GM12878 (cell line): Measurements from ENCODE around the gene STAT5A.

Experiments used
- BHLHE40 ChIP-seq, 2 experiments: fragments of 450-650 bp in 1 of 2; IDR thresholded peaks; 2 replicates each; pipeline ENCODE4 v1.6.1; 2011 to 2017; ENCODE audit warnings: low read depth in 2 of 2, borderline replicate concordance in 1 of 2, improper control_type of control experiment in 1 of 2, low read length in 1 of 2, mild to moderate bottlenecking in 1 of 2
- EGR1 ChIP-seq, 2 experiments: IDR thresholded peaks; 1 replicate in 1 of 2; 2 replicates in 1 of 2; pipeline ENCODE4 v1.6.1; 2011 to 2012; ENCODE audit warnings: low read depth in 2 of 2, low read length in 2 of 2, borderline replicate concordance in 1 of 2, mild to moderate bottlenecking in 1 of 2, moderate library complexity in 1 of 2
- EZH2 ChIP-seq: IDR thresholded peaks from 2 replicates; pipeline ENCODE4 v1.6.1; 2012; ENCODE audit warnings: low read depth, mild to moderate bottlenecking, control low read depth, inconsistent platforms, low read length, borderline replicate concordance; ENCODE audit not compliant: control insufficient read depth
- MXI1 ChIP-seq: fragments of 150-350 bp; IDR thresholded peaks from 2 replicates; pipeline ENCODE4 v1.6.1; 2011; ENCODE audit warnings: low read depth, mild to moderate bottlenecking, inconsistent platforms, low read length, improper control_type of control experiment
- MYC ChIP-seq: IDR thresholded peaks from 2 replicates; pipeline ENCODE4 v1.6.1; 2011; ENCODE audit warnings: mild to moderate bottlenecking, low read length, moderate library complexity, inconsistent platforms; ENCODE audit not compliant: insufficient read depth, insufficient replicate concordance, insufficient read length, severe bottlenecking
- NRF1 ChIP-seq: conservative IDR thresholded peaks from 2 replicates; pipeline ENCODE4 v1.6.1; 2011; ENCODE audit warnings: mild to moderate bottlenecking, low read depth, low read length, improper control_type of control experiment
- POLR2AphosphoS5 ChIP-seq: IDR thresholded peaks from 2 replicates; pipeline ENCODE4 v1.6.1; 2011; ENCODE audit warnings: mild to moderate bottlenecking, low read length, inconsistent platforms
- RCOR1 ChIP-seq: conservative IDR thresholded peaks from 2 replicates; pipeline ENCODE4 v1.6.1; 2012; ENCODE audit warnings: low read depth, low read length, improper control_type of control experiment
- RELA ChIP-seq: fragments of 450-650 bp; IDR thresholded peaks from 2 replicates; pipeline ENCODE4 v1.8.0; 2014; ENCODE audit warnings: borderline replicate concordance; ENCODE audit not compliant: partially characterized antibody
- RUNX3 ChIP-seq: IDR thresholded peaks from 2 replicates; pipeline ENCODE4 v1.6.1; 2012; ENCODE audit warnings: low read length, inconsistent platforms
- STAT1 ChIP-seq: fragments of 450-650 bp; conservative IDR thresholded peaks from 2 replicates; pipeline ENCODE4 v1.6.1; 2014; ENCODE audit warnings: antibody characterized with exemption, mild to moderate bottlenecking
- SUZ12 ChIP-seq: fragments of 200-600 bp; sonication (generic); IDR thresholded peaks from one replicate; pipeline ENCODE4 v1.6.1; 2018; ENCODE audit warnings: antibody characterized with exemption, mild to moderate bottlenecking; ENCODE audit not compliant: unreplicated experiment
- ZNF274 ChIP-seq: IDR thresholded peaks from one replicate; pipeline ENCODE4 v1.8.0; 2011; ENCODE audit not compliant: insufficient read length, insufficient read depth
- TF ChIP-seq, protein P1 (sequence below), 3 experiments: IDR thresholded peaks in 2 of 3; conservative IDR thresholded peaks in 1 of 3; 2 replicates each; pipeline ENCODE4 v1.5.1; 2011; ENCODE audit warnings: low read depth in 3 of 3, low read length in 3 of 3, mild to moderate bottlenecking in 3 of 3, control low read depth in 2 of 3, moderate library complexity in 2 of 3, inconsistent platforms in 1 of 3, mixed read lengths in 1 of 3; ENCODE audit not compliant: control insufficient read depth in 2 of 3, insufficient read depth in 1 of 3; ENCODE audit errors: extremely low read depth in 1 of 3

DNA sequence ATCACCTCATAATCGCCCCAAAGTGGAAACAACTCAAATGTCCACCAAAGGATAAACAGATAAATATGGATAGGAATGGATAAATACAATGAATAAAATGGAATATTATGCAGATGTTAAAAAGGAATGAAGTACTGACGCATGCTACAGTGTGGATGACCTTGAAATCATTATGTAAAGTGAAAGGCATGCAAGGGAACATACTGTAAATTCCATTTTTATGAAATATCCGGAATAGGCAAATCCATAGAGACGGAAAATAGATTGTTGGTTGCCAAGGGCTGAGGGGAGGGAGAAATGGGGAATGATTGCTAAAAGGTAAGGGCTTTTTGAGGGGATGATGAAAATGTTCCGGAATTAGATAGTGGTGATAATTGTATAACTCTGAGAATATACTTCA, 48.1 kb upstream of the STAT5A start:
- TF ChIP-seq, protein P1, sequence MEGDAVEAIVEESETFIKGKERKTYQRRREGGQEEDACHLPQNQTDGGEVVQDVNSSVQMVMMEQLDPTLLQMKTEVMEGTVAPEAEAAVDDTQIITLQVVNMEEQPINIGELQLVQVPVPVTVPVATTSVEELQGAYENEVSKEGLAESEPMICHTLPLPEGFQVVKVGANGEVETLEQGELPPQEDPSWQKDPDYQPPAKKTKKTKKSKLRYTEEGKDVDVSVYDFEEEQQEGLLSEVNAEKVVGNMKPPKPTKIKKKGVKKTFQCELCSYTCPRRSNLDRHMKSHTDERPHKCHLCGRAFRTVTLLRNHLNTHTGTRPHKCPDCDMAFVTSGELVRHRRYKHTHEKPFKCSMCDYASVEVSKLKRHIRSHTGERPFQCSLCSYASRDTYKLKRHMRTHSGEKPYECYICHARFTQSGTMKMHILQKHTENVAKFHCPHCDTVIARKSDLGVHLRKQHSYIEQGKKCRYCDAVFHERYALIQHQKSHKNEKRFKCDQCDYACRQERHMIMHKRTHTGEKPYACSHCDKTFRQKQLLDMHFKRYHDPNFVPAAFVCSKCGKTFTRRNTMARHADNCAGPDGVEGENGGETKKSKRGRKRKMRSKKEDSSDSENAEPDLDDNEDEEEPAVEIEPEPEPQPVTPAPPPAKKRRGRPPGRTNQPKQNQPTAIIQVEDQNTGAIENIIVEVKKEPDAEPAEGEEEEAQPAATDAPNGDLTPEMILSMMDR (IDR thresholded peaks at IDR 0.05 in 2 of 3, conservative IDR thresholded peaks at IDR 0.05 in 1 of 3; ENCODE audit: control insufficient read depth in 2 of 3, extremely low read depth in 1 of 3, insufficient read depth in 1 of 3, low read depth in 3 of 3, low read length in 3 of 3): no peak
- TF ChIP-seq MXI1 (no peak), EZH2 (no peak), RCOR1 (no peak), STAT1 (no peak), POLR2AphosphoS5 (no peak), MYC (no peak), BHLHE40 (IDR thresholded peaks at IDR 0.05; ENCODE audit: borderline replicate concordance in 1 of 2, low read depth in 2 of 2, low read length in 1 of 2) (no peak), NRF1 (no peak), ZNF274 (no peak), RUNX3 (no peak), EGR1 (IDR thresholded peaks at IDR 0.05; ENCODE audit: borderline replicate concordance in 1 of 2, low read depth in 2 of 2, low read length in 2 of 2) (no peak), RELA (no peak), SUZ12 (no peak)
